ENCODE results near the gene LTB4R.

The LTB4R gene

DNA sequence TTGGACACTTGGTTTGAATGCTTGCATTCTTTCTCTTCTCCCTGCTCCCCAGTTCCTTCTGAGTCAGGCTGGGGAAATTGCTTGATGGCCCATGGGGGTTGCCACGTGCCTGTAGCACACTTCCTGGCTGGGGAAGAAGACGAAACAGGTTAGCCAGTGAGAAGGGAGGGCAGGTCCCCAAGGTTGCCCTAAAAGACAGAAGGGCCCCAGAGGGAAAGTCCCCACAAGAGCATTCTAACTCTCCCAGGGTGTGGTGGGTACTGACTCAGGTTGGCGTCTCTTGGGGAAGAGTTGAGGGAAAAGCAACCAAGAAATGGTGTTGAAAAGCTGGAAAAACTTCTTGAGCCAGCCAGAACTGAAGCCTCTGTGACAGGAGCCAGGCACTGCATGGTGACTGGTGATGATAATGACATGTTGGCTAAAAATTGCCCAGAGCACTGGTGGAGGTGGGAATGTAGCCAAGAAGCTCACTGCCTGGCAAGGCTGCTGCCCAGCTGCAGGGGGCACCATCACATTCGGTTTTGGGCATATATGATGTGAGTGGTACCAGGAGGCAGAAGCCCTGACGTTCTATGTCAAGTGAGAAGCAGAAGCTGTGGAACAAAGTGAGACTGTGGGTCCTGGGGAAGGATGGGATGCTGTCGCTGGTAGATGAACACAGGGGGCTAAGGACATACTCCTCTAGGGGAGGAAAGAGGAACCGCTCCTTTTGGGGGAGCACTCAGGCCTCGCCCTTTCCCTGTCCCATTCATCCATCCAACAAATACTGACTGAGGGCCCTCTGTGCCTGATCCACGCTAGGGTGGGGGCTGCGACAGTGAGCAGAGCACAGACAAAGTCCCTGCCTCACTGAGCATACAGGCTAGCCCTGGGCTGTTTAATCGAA is 31.8 kb upstream of the LTB4R start:
- peak; percentile 20 for DNase-seq (ENCODE audit: low spot score)

GRCh38 chr14:24280797-24281460 is 30.4 kb upstream of the LTB4R start:
- DNase-seq (ENCODE audit: low spot score) = no peak

GRCh38 chr14:24281636-24282035 is 29.7 kb upstream of the LTB4R start:
- no peak for DNase-seq (ENCODE audit: low spot score)

DNA sequence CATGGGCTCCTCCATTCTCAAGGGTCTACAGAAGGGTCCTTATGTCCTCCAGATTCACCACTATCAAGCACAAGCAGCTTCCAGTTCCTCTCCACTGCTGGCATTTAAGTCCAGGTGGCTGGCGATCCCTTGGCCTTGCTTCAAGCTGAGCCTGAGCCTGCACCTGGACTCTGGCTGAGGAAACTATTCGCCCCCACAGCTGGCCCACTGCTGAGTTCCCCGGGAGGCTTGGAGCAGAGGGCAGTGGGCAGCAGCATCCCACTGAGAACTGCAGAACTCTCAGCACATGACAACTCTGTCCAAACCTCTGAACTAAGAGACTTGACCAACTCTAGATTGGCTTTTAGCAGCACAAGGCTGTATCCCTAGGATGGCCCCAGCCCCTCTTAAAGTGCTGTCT is 28.6 kb upstream of the LTB4R start:
- DNase-seq (ENCODE audit: low spot score) = no peak

- no peak for DNase-seq (ENCODE audit: low spot score)
Observed at GRCh38 chr14:24283796-24284460, 27.4 kb upstream of the LTB4R start.

- DNase-seq (ENCODE audit: low spot score) = no peak
Observed at GRCh38 chr14:24284501-24285035, 26.7 kb upstream of the LTB4R start.

DNA sequence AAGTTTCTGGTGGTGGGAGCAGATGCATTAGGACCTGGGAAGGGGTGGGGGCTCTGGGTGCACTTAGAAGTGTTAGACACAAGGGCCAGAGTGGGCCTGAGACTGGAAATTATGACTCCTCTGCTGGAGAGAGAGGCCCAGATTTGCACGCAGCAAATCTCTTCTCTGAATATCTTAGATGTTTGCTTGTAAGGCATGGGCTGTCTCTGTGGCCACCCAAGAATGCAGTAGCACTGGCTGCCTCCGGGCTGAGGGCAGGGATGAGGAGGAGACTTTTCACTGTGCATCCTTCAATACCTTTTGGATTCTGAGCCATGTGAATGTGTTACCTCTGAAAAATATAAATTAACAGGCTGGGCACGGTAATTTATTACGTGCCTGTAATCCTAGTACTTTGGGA is 26.0 kb upstream of the LTB4R start:
- peak; percentile 26 for DNase-seq (ENCODE audit: low spot score)

GRCh38 chr14:24286996-24287395 is 24.3 kb upstream of the LTB4R start:
- DNase-seq (ENCODE audit: low spot score) = no peak

- no peak for DNase-seq (ENCODE audit: low spot score)
Observed at GRCh38 chr14:24289649-24290280, 21.5 kb upstream of the LTB4R start.

GRCh38 chr14:24290746-24291145 is 20.6 kb upstream of the LTB4R start:
- DNase-seq (ENCODE audit: low spot score) = no peak

DNA sequence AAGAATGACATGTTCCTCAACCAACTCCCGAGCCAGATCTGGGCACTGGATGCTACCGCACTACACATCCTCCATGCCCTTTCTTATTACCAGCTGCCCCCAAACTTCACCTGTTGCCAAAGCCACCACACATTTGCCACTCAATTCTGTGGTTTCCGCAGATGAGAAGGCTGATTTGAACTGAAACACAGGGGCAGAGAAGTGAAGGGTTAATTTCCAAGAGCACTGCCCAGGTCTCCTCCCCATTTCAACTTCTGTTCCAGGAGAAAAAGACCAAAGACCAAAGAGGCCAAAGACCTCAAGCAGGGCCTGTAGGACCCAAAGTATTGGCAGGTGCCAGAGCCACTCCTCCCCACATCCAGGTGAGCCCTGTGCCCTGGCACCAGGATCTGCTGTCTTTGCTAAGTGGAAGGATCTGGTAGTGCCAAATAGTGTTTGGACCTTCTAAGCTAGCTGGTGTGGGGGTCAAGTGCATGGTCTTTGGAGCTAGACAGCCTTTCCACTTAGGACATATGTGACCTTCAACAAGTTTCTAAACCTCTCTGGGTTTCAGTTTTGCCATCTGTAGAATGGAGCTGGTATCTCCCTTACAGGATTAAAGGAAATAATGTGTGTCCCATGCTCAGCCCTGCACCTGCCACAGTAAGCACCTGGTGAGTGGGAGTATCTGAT is 19.7 kb upstream of the LTB4R start:
- no peak for DNase-seq (ENCODE audit: low spot score)

DNA sequence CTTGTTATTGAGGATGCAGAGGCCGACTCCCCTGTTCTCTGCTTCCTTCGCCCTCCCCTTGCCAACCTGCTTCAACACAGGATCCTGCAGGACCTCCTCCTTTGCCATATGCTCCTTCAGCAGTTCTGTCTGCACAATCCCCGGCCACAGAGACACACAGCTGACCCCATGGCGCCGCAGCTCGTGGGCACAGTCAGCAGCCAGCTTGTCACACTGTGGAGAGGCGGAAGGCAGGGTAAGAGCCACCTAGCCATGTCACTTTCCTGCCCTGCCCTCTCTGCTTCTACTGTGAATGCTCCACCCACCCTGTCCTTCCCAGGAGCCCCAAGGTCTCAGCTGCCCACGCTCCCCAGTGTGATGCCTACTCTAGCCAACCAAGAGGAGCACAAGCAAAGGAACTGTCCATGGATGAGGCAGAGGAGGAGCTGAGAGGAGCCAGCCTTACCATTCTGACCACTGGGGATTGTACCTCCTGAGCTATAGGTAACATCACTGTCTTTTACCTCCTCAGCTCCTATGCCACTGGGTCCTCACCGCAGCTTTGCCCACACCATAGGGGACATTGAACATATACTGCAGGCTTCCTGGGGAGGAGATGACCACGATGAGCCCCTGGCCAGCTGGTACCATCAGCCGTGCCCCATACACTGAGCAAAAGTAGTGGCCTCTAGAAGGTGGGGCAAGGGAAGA is 19.0 kb upstream of the LTB4R start:
- DNase-seq (ENCODE audit: low spot score) = no peak

DNA sequence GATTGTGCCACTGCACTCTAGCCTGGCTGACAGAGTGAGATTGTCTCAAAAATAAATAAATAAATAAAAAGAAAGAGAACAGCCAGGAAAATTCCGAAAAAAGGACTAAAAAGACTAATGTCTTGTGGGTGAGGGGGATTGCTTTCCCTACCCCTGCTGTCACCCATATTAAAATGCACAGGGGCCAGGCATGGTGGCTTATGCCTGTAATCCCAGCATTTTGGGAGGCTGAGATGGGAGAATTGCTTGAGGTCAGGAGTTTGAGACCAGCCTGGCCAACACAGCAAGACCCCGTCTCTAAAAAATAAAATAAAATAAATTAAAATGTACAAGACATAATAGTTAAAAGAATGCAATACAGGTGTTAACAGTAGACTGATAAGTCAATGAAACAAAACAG is 17.8 kb upstream of the LTB4R start:
- no peak for DNase-seq (ENCODE audit: low spot score)

DNA sequence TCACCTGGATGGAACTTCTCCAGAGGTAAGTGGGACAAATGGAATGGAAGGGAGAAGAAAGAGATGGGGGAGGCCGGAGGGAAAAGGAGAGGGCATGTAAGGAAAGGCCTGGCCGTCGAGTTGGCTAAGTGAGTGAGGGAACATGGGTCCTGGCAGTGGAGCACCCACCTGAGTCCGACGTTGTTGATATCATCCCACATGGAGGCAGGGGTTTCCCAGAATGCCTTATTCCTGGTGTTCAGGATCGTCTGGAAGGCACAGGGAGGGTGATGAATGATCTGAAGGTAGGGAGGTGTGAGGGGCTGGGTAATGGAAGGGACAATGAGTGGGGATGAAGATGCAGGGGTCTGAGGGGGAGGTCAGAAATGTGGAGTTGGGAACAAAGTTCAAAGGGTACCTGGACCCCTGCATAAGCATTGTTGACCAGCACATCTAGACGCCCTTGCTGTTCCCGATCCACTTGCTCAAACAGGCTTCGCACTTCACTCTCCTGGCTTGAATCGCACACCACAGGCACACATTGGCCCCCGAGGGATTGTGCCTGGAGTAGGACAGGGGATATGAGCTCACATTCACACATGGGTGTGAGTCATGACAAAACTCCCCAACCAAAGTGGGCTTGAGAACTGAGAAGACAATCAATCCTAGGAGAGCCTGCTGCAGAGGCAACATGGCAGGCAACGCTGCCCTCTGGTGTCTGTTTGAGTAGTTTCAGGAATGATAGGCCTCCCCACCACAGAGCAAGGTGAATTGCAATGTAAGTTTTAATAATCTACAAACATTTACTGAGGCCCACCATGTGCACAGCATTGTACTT is 14.8 kb upstream of the LTB4R start:
- peak; percentile 94 for DNase-seq (ENCODE audit: low spot score)

GRCh38 chr14:24297190-24297964 is 13.9 kb upstream of the LTB4R start:
- DNase-seq (ENCODE audit: low spot score) = no peak

- peak; percentile 82 for DNase-seq (ENCODE audit: low spot score)
Observed at GRCh38 chr14:24298892-24299254, 12.4 kb upstream of the LTB4R start.

- peak; percentile 97 for DNase-seq (ENCODE audit: low spot score)
Observed at GRCh38 chr14:24299255-24300191, 11.8 kb upstream of the LTB4R start, which contains the start of the genes DHRS1 and NOP9. Gene DHRS1 (minus strand): TSS chr14:24299780. CDS start chr14:24299106, 674 bp downstream. Gene NOP9 (plus strand): TSS chr14:24299850. CDS start chr14:24299955, 105 bp downstream.
